HepG2 (cell line): ENCODE measurements around the gene TMEM62. TPM values are rescaled to one million over a fixed set of nuclear protein-coding genes. Genes with fewer than 3 reads are reported as not detected.
A peak's percentile ranks its signal among the peaks of the same experiment; 100 is the strongest.

Experiments
- AFF4 ChIP-seq: sonication (generic); formaldehyde crosslinking; IDR thresholded peaks from 2 replicates; pipeline ENCODE4 v1.4.0; 2020; ENCODE audit warnings: missing genetic modification reagents
- EHMT2 ChIP-seq: fragments of 200-600 bp; sonication (generic); IDR thresholded peaks from 2 replicates; pipeline ENCODE4 v1.7.0; 2017; ENCODE audit warnings: antibody characterized with exemption, low read depth, low read length, borderline replicate concordance
- FIP1L1 ChIP-seq: fragments of 200-400 bp; formaldehyde crosslinking; IDR thresholded peaks from 2 replicates; pipeline ENCODE4 v1.6.1; 2018; ENCODE audit warnings: low read depth, mild to moderate bottlenecking, low read length, moderate library complexity, borderline replicate concordance; ENCODE audit not compliant: insufficient read depth
- FOXP1 ChIP-seq, 2 experiments: fragments of 450-650 bp in 1 of 2; IDR thresholded peaks; 2 replicates each; pipeline ENCODE4 v1.6.1; 2017 to 2018; ENCODE audit warnings: antibody characterized with exemption in 1 of 2
- GTF3A ChIP-seq: sonication (generic); formaldehyde crosslinking; conservative IDR thresholded peaks from 2 replicates; pipeline ENCODE4 v1.4.0; 2020; ENCODE audit warnings: mild to moderate bottlenecking, missing genetic modification reagents
- HNRNPK ChIP-seq: fragments of 200-400 bp; formaldehyde crosslinking; IDR thresholded peaks from 2 replicates; pipeline ENCODE4 v1.6.1; 2018; ENCODE audit warnings: low read length, low read depth, moderate library complexity, mild to moderate bottlenecking; ENCODE audit not compliant: poor library complexity, severe bottlenecking
- IRX3 ChIP-seq: sonication (generic); formaldehyde crosslinking; IDR thresholded peaks from 2 replicates; pipeline ENCODE4 v1.8.1; 2023; ENCODE audit warnings: mild to moderate bottlenecking, low read depth, missing genetic modification reagents, borderline replicate concordance
- KMT2B ChIP-seq: IDR thresholded peaks from 2 replicates; pipeline ENCODE4 v1.6.1; 2016; ENCODE audit warnings: missing genetic modification reagents, missing compliant biosample characterization
- PRPF4 ChIP-seq: fragments of 200-400 bp; formaldehyde crosslinking; IDR thresholded peaks from 2 replicates; pipeline ENCODE4 v1.6.1; 2016; ENCODE audit warnings: low read length, low read depth; ENCODE audit not compliant: poor library complexity, severe bottlenecking
- SIX1 ChIP-seq: sonication (generic); formaldehyde crosslinking; IDR thresholded peaks from 2 replicates; pipeline ENCODE4 v1.4.0; 2020; ENCODE audit warnings: missing genetic modification reagents, borderline replicate concordance
- TAF1 ChIP-seq: sonication (generic); formaldehyde crosslinking; IDR thresholded peaks from 2 replicates; pipeline ENCODE4 v1.4.0; 2020; ENCODE audit warnings: missing genetic modification reagents
- ZBTB3 ChIP-seq: sonication (generic); formaldehyde crosslinking; IDR thresholded peaks from 2 replicates; pipeline ENCODE4 v1.4.0; 2020; ENCODE audit warnings: low read depth, mild to moderate bottlenecking, moderate library complexity, missing genetic modification reagents, borderline replicate concordance
- ZBTB7A ChIP-seq: sonication (generic); formaldehyde crosslinking; IDR thresholded peaks from 2 replicates; pipeline ENCODE4 v1.8.0; 2022; ENCODE audit warnings: mild to moderate bottlenecking, missing genetic modification reagents
- ZFP36L1 ChIP-seq: sonication (generic); formaldehyde crosslinking; IDR thresholded peaks from 2 replicates; pipeline ENCODE4 v1.8.0; 2022; ENCODE audit warnings: mild to moderate bottlenecking, missing genetic modification reagents, moderate library complexity
- ZGPAT ChIP-seq: IDR thresholded peaks from 2 replicates; pipeline ENCODE4 v1.6.1; 2016; ENCODE audit warnings: mild to moderate bottlenecking
- ZNF18 ChIP-seq: sonication (generic); formaldehyde crosslinking; IDR thresholded peaks from 2 replicates; pipeline ENCODE4 v1.8.0; 2022; ENCODE audit warnings: mild to moderate bottlenecking, missing genetic modification reagents; ENCODE audit not compliant: insufficient replicate concordance
- ZNF256 ChIP-seq: sonication (generic); formaldehyde crosslinking; conservative IDR thresholded peaks from 2 replicates; pipeline ENCODE4 v1.4.0; 2020; ENCODE audit warnings: missing genetic modification reagents
- ZNF746 ChIP-seq: sonication (generic); formaldehyde crosslinking; IDR thresholded peaks from 2 replicates; pipeline ENCODE4 v1.8.0; 2022; ENCODE audit warnings: mild to moderate bottlenecking, missing genetic modification reagents
- ZNF761 ChIP-seq: sonication (generic); formaldehyde crosslinking; conservative IDR thresholded peaks from 2 replicates; pipeline ENCODE4 v1.4.0; 2020; ENCODE audit warnings: mild to moderate bottlenecking, missing genetic modification reagents
- polyA plus RNA-seq, 8 experiments: library from polyadenylated mRNA; depleted of rRNA in 3 of 8; stranded (reverse) in 7 of 8; unstranded in 1 of 8; fragments of >200 nt; fragmentation: Illumina TruSeq in 4 of 8; extraction: Trizol in 4 of 8; gene quantifications; 2 replicates each; pipeline versions ENCODE4 v1.2.1 to v1.2.3, GENCODE V29; 2011 to 2016; ENCODE audit warnings: low read depth in 4 of 8, missing spikeins in 1 of 8, mixed read lengths in 1 of 8; ENCODE audit not compliant: insufficient read depth in 1 of 8
- total RNA-seq, 5 experiments: library from RNA; depleted of rRNA; stranded (reverse); fragments of >200 nt; fragmentation: Illumina TruSeq; extraction: Trizol; gene quantifications; 2 replicates each; pipeline ENCODE4 v1.2.3, GENCODE V29; 2016; ENCODE audit warnings: low read depth in 1 of 5
- TF ChIP-seq, protein P1 (sequence below): sonication (generic); formaldehyde crosslinking; IDR thresholded peaks from 2 replicates; pipeline ENCODE4 v1.8.0; 2022; ENCODE audit warnings: missing genetic modification reagents, low read depth, mild to moderate bottlenecking, borderline replicate concordance
- TF ChIP-seq, protein P2 (sequence below): IDR thresholded peaks from 2 replicates; pipeline ENCODE4 v1.6.1; 2016; ENCODE audit warnings: mild to moderate bottlenecking, missing biosample characterization, missing genetic modification reagents

Gene TMEM62
- total and polyA plus RNA-seq, 2 of the 13 experiments (the other 11 are each of a cell fraction or from before 2014, with no cell fraction given): 14.2 to 20.9 TPM

- TF ChIP-seq ZBTB7A (CRISPR knock-in tag): peak; percentile 88; the same call in 1 of the 2 replicates
- TF ChIP-seq ZNF256 (CRISPR knock-in tag): no peak
- TF ChIP-seq AFF4 (CRISPR knock-in tag): no peak
- TF ChIP-seq EHMT2: no peak
- peak; percentile 76; the same call in 1 of the 2 replicates for TF ChIP-seq TAF1 (CRISPR knock-in tag)
- TF ChIP-seq, protein P1, sequence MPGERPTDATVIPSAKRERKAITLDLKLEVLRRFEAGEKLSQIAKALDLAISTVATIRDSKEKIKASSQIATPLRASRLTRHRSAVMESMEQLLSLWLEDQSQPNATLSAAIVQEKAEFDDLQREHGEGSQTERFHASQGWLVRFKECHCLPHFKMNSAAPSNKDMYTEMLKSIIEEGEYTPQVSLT (CRISPR knock-in tag): no peak
- TF ChIP-seq FIP1L1: no peak
- TF ChIP-seq ZGPAT (CRISPR knock-in tag): peak; percentile 75; the same call in 1 of the 2 replicates
- TF ChIP-seq, protein P2, sequence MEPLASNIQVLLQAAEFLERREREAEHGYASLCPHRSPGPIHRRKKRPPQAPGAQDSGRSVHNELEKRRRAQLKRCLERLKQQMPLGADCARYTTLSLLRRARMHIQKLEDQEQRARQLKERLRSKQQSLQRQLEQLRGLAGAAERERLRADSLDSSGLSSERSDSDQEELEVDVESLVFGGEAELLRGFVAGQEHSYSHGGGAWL (CRISPR knock-in tag): no peak
- TF ChIP-seq ZNF18 (CRISPR knock-in tag): no peak
- no peak for TF ChIP-seq PRPF4
- no peak for TF ChIP-seq ZBTB3 (CRISPR knock-in tag)
- no peak for TF ChIP-seq ZNF746 (CRISPR knock-in tag)
- TF ChIP-seq HNRNPK: no peak
- no peak for TF ChIP-seq FOXP1 (IDR thresholded peaks at IDR 0.05)
- no peak; the same call in 1 of the 2 replicates for TF ChIP-seq FOXP1 (CRISPR knock-in tag; IDR thresholded peaks at IDR 0.05)
- peak; percentile 92 for TF ChIP-seq KMT2B (CRISPR knock-in tag)
- TF ChIP-seq SIX1 (CRISPR knock-in tag): no peak
- TF ChIP-seq ZNF761: no peak
- no peak for TF ChIP-seq GTF3A (CRISPR knock-in tag)
- no peak for TF ChIP-seq IRX3 (CRISPR knock-in tag)
- no peak for TF ChIP-seq ZFP36L1 (CRISPR knock-in tag)
Measured at GRCh38 chr15:43105778-43106485, 27.5 kb upstream of the TMEM62 start, which contains the start of gene UBR1 (continued).
